ENCODE measurements around the gene LAMA2. TPM values are rescaled to one million over a fixed set of nuclear protein-coding genes. Genes with fewer than 3 reads are reported as not detected.

The LAMA2 gene
- total RNA-seq, 1 experiment from 2014 or later: 0.28 TPM

DNA sequence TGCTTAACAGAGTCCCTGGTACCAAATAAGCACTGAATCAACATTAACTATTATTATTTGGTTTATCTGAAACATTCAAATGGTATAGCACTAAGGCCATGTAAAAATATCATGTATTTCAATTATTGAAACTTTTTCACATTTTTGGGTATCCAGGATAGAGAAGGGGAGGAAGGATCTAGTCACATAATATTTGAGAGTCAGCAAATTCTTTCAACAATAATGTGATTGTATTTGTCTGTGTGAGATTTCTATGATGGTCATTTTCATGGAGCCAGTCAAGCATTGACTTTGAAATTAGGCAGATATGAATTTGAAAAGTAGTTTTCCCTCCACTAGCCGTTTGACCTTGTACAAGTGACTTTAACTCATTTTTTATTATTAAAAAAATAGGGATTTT, 67.9 kb downstream of the LAMA2 start:
- no peak overlapping the region for H3K27ac ChIP-seq (ENCODE audit: low read length)
- ChIA-PET CTCF (no interaction called here), POLR2A (no interaction called here)
- TF ChIP-seq POLR2AphosphoS5 (IDR thresholded peaks at IDR 0.05; ENCODE audit: low read depth, low read length) (no peak), SIN3A (IDR thresholded peaks at IDR 0.05; ENCODE audit: borderline replicate concordance, insufficient read depth, low read depth, low read length) (no peak), CTCF (IDR thresholded peaks at IDR 0.05) (no peak), REST (IDR thresholded peaks at IDR 0.05; ENCODE audit: insufficient read depth in 1 of 2, low read depth in 2 of 2, low read length in 1 of 2) (no peak), TCF7L2 (IDR thresholded peaks at IDR 0.05; ENCODE audit: low read depth, low read length) (no peak)
- H3K4me1 ChIP-seq (ENCODE audit: control insufficient read depth, insufficient read depth, low read length): no peaks in the 10 kb centered on the region
- in situ Hi-C loops (cut with HindIII; ENCODE audit: low pct_unique_long_range_greater_than_20kb, low sequenced_read_pairs): no loop called here
- intact Hi-C loops (cut with micrococcal nuclease; ENCODE audit: unreplicated experiment): no loop called here
- H3K36me3 ChIP-seq (ENCODE audit: control insufficient read depth, insufficient read depth, low read length): no peaks in the 10 kb centered on the region
- no TSS peak for BruUV-seq (replicated peaks)
- ATAC-seq: no peak
- H3K27me3 ChIP-seq (ENCODE audit: control insufficient read depth, insufficient read depth, low read length): no peaks in the 10 kb centered on the region
- DNase-seq (ENCODE audit: low read depth, low spot score): no peak
- no peaks in the 10 kb centered on the region for H3K9me3 ChIP-seq (ENCODE audit: control insufficient read depth, insufficient read depth, low read depth, low read length)
- no peak overlapping the region for H3K4me3 ChIP-seq (ENCODE audit: low read depth in 2 of 2, low read length in 2 of 2)

- H3K36me3 ChIP-seq (ENCODE audit: control insufficient read depth, insufficient read depth, low read length): no peaks in the 10 kb centered on the region
- H3K27ac ChIP-seq (ENCODE audit: low read length): no peak overlapping the region
- no peaks in the 10 kb centered on the region for H3K9me3 ChIP-seq (ENCODE audit: control insufficient read depth, insufficient read depth, low read depth, low read length)
- POLR2A ChIA-PET: no interaction called here
- no peaks in the 10 kb centered on the region for H3K27me3 ChIP-seq (ENCODE audit: control insufficient read depth, insufficient read depth, low read length)
- no peaks in the 10 kb centered on the region for H3K4me1 ChIP-seq (ENCODE audit: control insufficient read depth, insufficient read depth, low read length)
- no peak overlapping the region for H3K4me3 ChIP-seq (ENCODE audit: low read depth in 2 of 2, low read length in 2 of 2)
- intact Hi-C loops (cut with micrococcal nuclease; ENCODE audit: unreplicated experiment): no loop called here
- in situ Hi-C loops (cut with HindIII; ENCODE audit: low pct_unique_long_range_greater_than_20kb, low sequenced_read_pairs): no loop called here
- no peak for TF ChIP-seq REST (IDR thresholded peaks at IDR 0.05; ENCODE audit: insufficient read depth in 1 of 2, low read depth in 2 of 2, low read length in 1 of 2)
- no peak for TF ChIP-seq SIN3A (IDR thresholded peaks at IDR 0.05; ENCODE audit: borderline replicate concordance, insufficient read depth, low read depth, low read length)
- no peak for TF ChIP-seq CTCF (IDR thresholded peaks at IDR 0.05)
- TF ChIP-seq TCF7L2 (IDR thresholded peaks at IDR 0.05; ENCODE audit: low read depth, low read length): no peak
- no peak for TF ChIP-seq POLR2AphosphoS5 (IDR thresholded peaks at IDR 0.05; ENCODE audit: low read depth, low read length)
- DNase-seq (ENCODE audit: low read depth, low spot score): no peak
- no peak for ATAC-seq
- no TSS peak for BruUV-seq (replicated peaks)
- CTCF ChIA-PET: no interaction called here
Measured at GRCh38 chr6:128952902-128953301, 70.0 kb downstream of the LAMA2 start.
